OCI-LY7 (cell line): ENCODE measurements around the gene PRX. TPM values are rescaled to one million over a fixed set of nuclear protein-coding genes. Genes with fewer than 3 reads are reported as not detected.
"Not testable (repeated sequence)": the region's sequence is repeated elsewhere in the genome, so short reads cannot be mapped to it uniquely, and the experiment has no call there.

Source experiments
- BruUV-seq: library from RNA; stranded (reverse); fragments of 400-500 nt; replicated peaks from 2 replicates; lab custom pipeline; 2021; lab: Mats Ljungman, UMichigan
- CTCF ChIA-PET: fragments of 300-600 bp; sonication (Branson Sonifier 250); formaldehyde crosslinking; loops from one replicate; lab custom pipeline; 2022; ENCODE audit warnings: antibody characterized with exemption; ENCODE audit not compliant: unreplicated experiment; lab: Charles Lee
- POLR2A ChIA-PET: fragments of 300-600 bp; sonication (Branson Sonifier 250); formaldehyde crosslinking; loops from one replicate; lab custom pipeline; 2022; ENCODE audit warnings: antibody characterized with exemption; lab: Charles Lee
- DNase-seq: peaks from one replicate; pipeline ENCODE4 v3.0.0-alpha.2; 2015; ENCODE audit warnings: low spot score
- H2AFZ ChIP-seq: fragments of 200-600 bp; sonication (generic), shearing (Covaris generic); 2 replicates; pipeline ENCODE4 v1.6.1; 2014; ENCODE audit warnings: mild to moderate bottlenecking, antibody characterized with exemption, low read length, moderate library complexity
- H3K27ac ChIP-seq: fragments of 200-600 bp; sonication (generic); 2 replicates; pipeline ENCODE4 v1.5.1; 2014; ENCODE audit warnings: mixed run types, low read depth, mild to moderate bottlenecking, moderate library complexity, low read length, inconsistent platforms; ENCODE audit not compliant: poor library complexity, severe bottlenecking
- H3K36me3 ChIP-seq: fragments of 200-600 bp; sonication (generic); 2 replicates; pipeline ENCODE4 v1.6.1; 2014; ENCODE audit warnings: mild to moderate bottlenecking, antibody characterized with exemption, low read length, moderate library complexity, mixed read lengths; ENCODE audit not compliant: insufficient read depth
- H3K4me1 ChIP-seq: fragments of 200-600 bp; sonication (generic); 2 replicates; pipeline ENCODE4 v1.5.1; 2014; ENCODE audit warnings: mild to moderate bottlenecking, low read length; ENCODE audit not compliant: insufficient read depth, poor library complexity, severe bottlenecking
- H3K4me2 ChIP-seq: fragments of 200-600 bp; sonication (generic); 2 replicates; pipeline ENCODE4 v1.6.1; 2014; ENCODE audit warnings: mild to moderate bottlenecking, low read length
- H3K4me3 ChIP-seq: fragments of 200-600 bp; sonication (generic); 2 replicates; pipeline ENCODE4 v1.5.1; 2014; ENCODE audit warnings: mild to moderate bottlenecking, low read depth, low read length; ENCODE audit not compliant: poor library complexity, severe bottlenecking
- H3K79me2 ChIP-seq: fragments of 200-600 bp; sonication (generic); 2 replicates; pipeline ENCODE4 v1.6.1; 2016; ENCODE audit warnings: low read depth, mild to moderate bottlenecking, low read length, moderate library complexity, mixed read lengths; ENCODE audit not compliant: insufficient read depth
- H3K9me2 ChIP-seq: fragments of 200-600 bp; sonication (generic); 2 replicates; pipeline ENCODE4 v1.6.1; 2016; ENCODE audit warnings: mild to moderate bottlenecking, low read length, mixed read lengths; ENCODE audit not compliant: insufficient read depth
- H3K9me3 ChIP-seq: fragments of 200-600 bp; sonication (generic); 2 replicates; pipeline ENCODE4 v1.6.1; 2014; ENCODE audit warnings: mild to moderate bottlenecking, mixed run types, low read length, mixed read lengths
- H4K20me1 ChIP-seq: fragments of 200-600 bp; sonication (generic); 2 replicates; pipeline ENCODE4 v1.6.1; 2014; ENCODE audit warnings: mild to moderate bottlenecking, antibody characterized with exemption, low read length, moderate library complexity, mixed read lengths; ENCODE audit not compliant: insufficient read depth
- CTCF ChIP-seq: fragments of 200-600 bp; sonication (generic); conservative IDR thresholded peaks from 2 replicates; pipeline ENCODE4 v1.5.1; 2014; ENCODE audit warnings: mild to moderate bottlenecking, antibody characterized with exemption, low read length, moderate library complexity, mixed read lengths
- EZH2phosphoT487 ChIP-seq: fragments of 200-600 bp; sonication (generic); IDR thresholded peaks from 2 replicates; pipeline ENCODE4 v1.6.1; 2018; ENCODE audit warnings: low read depth, borderline replicate concordance, mild to moderate bottlenecking, mixed run types, antibody characterized with exemption, low read length, moderate library complexity, mixed read lengths
- intact Hi-C: fragments of 100-400 bp; cut with micrococcal nuclease; formaldehyde crosslinking; loops from one replicate; pipeline ENCODE4 v1.10.0; 2022; ENCODE audit not compliant: unreplicated experiment
- total RNA-seq, 2 experiments: library from RNA; depleted of rRNA in 1 of 2; stranded (reverse); fragments of >200 nt in 1 of 2; shearing (Covaris generic) in 1 of 2; gene quantifications; 2 replicates each; pipeline ENCODE4 v1.2.3, GENCODE V29; 2014 to 2022

Gene PRX
- total RNA-seq, 2 experiments from 2014 or later: 2.2 to 4.9 TPM

- Histone ChIP-seq H3K9me2 (no peaks in the 10 kb centered on the region), H4K20me1 (no peaks in the 10 kb centered on the region), H3K27ac (peak overlapping the region; percentile 82), H3K4me3 (peak overlapping the region; percentile 13), H3K4me1 (peaks cover 49% of the 10 kb centered on the region), H3K4me2 (peak overlapping the region; percentile 55), H3K36me3 (no peaks in the 10 kb centered on the region), H2AFZ (peak overlapping the region; percentile 76; the same call in 1 of the 2 replicates), H3K79me2 (no peaks in the 10 kb centered on the region), H3K9me3 (no peaks in the 10 kb centered on the region)
- TF ChIP-seq EZH2phosphoT487: no peak
- TF ChIP-seq CTCF: no peak
- intact Hi-C loops: no loop called here
- BruUV-seq: no TSS peak
- ChIA-PET CTCF (interaction anchor here (3.3 kb wide), 1 partner anchor 11 kb away, joined by 10 read pairs; no protein-coding TSS in a partner anchor), POLR2A (interaction anchor here (0.6 to 1.6 kb wide), 4 partner anchors 11 to 63 kb away, joined by 3 to 5 read pairs (median 3); partner anchors contain the start of gene SERTAD1)
- DNase-seq: no peak
Measured at GRCh38 chr19:40410030-40410389, 3.2 kb downstream of the PRX start.

GRCh38 chr19:40408598-40408925 lies 4.6 kb downstream of the PRX start:
- Histone ChIP-seq H3K4me1 (peaks cover 56% of the 10 kb centered on the region), H3K27ac (peak overlapping the region; percentile 26), H2AFZ (peak overlapping the region; percentile 43; the same call in 1 of the 2 replicates), H3K4me2 (peak overlapping the region; percentile 39)
- H4K20me1 ChIP-seq, DNase-seq, BruUV-seq, H3K4me3 ChIP-seq, H3K79me2 ChIP-seq, CTCF ChIA-PET, H3K36me3 ChIP-seq, H3K9me3 ChIP-seq, H3K9me2 ChIP-seq: not testable (repeated sequence)
- intact Hi-C loops: loop anchor here (5.0 to 10.0 kb wide), 2 partner anchors 54 to 104 kb away; no protein-coding TSS in a partner anchor
- POLR2A ChIA-PET: interaction anchor here (0.9 to 1.4 kb wide), 2 partner anchors 12 to 35 kb away, joined by 6 to 7 read pairs; partner anchors contain the start of gene SERTAD3

GRCh38 chr19:40407714-40408597 lies 5.2 kb downstream of the PRX start:
- no TSS peak for BruUV-seq
- Histone ChIP-seq H3K4me2 (peak overlapping the region; percentile 39), H3K4me1 (peaks cover 60% of the 10 kb centered on the region), H3K79me2 (no peaks in the 10 kb centered on the region), H3K36me3 (no peaks in the 10 kb centered on the region), H4K20me1 (no peaks in the 10 kb centered on the region), H3K9me2 (no peaks in the 10 kb centered on the region), H3K4me3 (peak overlapping the region; percentile 15), H2AFZ (peak overlapping the region; percentile 43; the same call in 1 of the 2 replicates), H3K27ac (peak overlapping the region; percentile 26), H3K9me3 (no peaks in the 10 kb centered on the region)
- ChIA-PET CTCF (no interaction called here), POLR2A (interaction anchor here (0.6 to 1.4 kb wide), 2 partner anchors 35 to 450 kb away, joined by 3 to 7 read pairs; partner anchors contain the start of gene SERTAD3)
- TF ChIP-seq CTCF (no peak), EZH2phosphoT487 (no peak)
- intact Hi-C loops: loop anchor here (5.0 to 10.0 kb wide), 2 partner anchors 54 to 103 kb away; no protein-coding TSS in a partner anchor
- peak; percentile 56 for DNase-seq
